ENCODE measurements around the gene MT1A. TPM values are rescaled to one million over a fixed set of nuclear protein-coding genes. Genes with fewer than 3 reads are reported as not detected.
A peak's percentile ranks its signal among the peaks of the same experiment; 100 is the strongest.

The MT1A gene
- total and polyA plus RNA-seq, 2 of the 8 experiments (the other 6 are each of a cell fraction or from before 2014, with no cell fraction given): not detected

- H3K27ac ChIP-seq (ENCODE audit: low read depth, low read length): no peak within 1 kb of the TSS
- H3K4me3 ChIP-seq (ENCODE audit: extremely low read depth in 1 of 4, insufficient read depth in 2 of 4, low read depth in 3 of 4, low read length in 4 of 4): peak within 1 kb of the TSS; percentile 22 to 56 (median 32); a peak in 6 of 8 replicates
- H3K4me2 ChIP-seq (ENCODE audit: insufficient read depth in 1 of 2, low read depth in 2 of 2, low read length in 2 of 2): peak within 1 kb of the TSS; percentile 68 to 72
- no peaks in the 10 kb centered on the region for H3K9me3 ChIP-seq (ENCODE audit: insufficient read depth in 2 of 2, low read depth in 1 of 2, low read length in 1 of 2)
- CTCF ChIA-PET (ENCODE audit: partially characterized antibody): interaction anchor here (1.0 to 3.1 kb wide), 4 partner anchors 14 to 70 kb away, joined by 3 to 12 read pairs (median 4); no protein-coding TSS in a partner anchor
- TF ChIP-seq ASH2L (IDR thresholded peaks at IDR 0.05; ENCODE audit: low read length): peak; percentile 40
- TF ChIP-seq EZH2 (IDR thresholded peaks at IDR 0.05; ENCODE audit: low read depth, low read length, severe bottlenecking): peak; percentile 95
- TF ChIP-seq CREB1 (IDR thresholded peaks at IDR 0.05): no peak
- TF ChIP-seq SUZ12 (IDR thresholded peaks at IDR 0.05; ENCODE audit: low read length): peak; percentile 94
- H2AK5ac ChIP-seq (ENCODE audit: low read depth, low read length): no peak within 1 kb of the TSS
- no peak within 1 kb of the TSS for H4K91ac ChIP-seq (replicated peaks; ENCODE audit: insufficient read length, low read length)
- H3K56ac ChIP-seq (replicated peaks; ENCODE audit: insufficient read length, low read depth, low read length): no peak within 1 kb of the TSS
- no peak within 1 kb of the TSS; the same call in 1 of the 2 replicates for H2BK15ac ChIP-seq (ENCODE audit: low read length)
- H3K23me2 ChIP-seq (ENCODE audit: low read depth, low read length): peaks cover 4% of the 10 kb centered on the region; the same call in 1 of the 2 replicates
- H2BK12ac ChIP-seq (ENCODE audit: low read depth, low read length): no peak within 1 kb of the TSS
- no peak within 1 kb of the TSS for H3K9ac ChIP-seq (replicated peaks in 1 of 4; ENCODE audit: extremely low read depth in 1 of 4, low read depth in 3 of 4, low read length in 3 of 4)
- no peak within 1 kb of the TSS for H2AFZ ChIP-seq (ENCODE audit: low read length)
- H4K5ac ChIP-seq (ENCODE audit: insufficient read length, low read depth, low read length): no peak within 1 kb of the TSS
- H2BK5ac ChIP-seq (ENCODE audit: low read depth, low read length): peak within 1 kb of the TSS; percentile 44; the same call in 1 of the 2 replicates
- no peaks in the 10 kb centered on the region; a peak in 1 of 8 replicates for H3K36me3 ChIP-seq (ENCODE audit: control insufficient read depth in 2 of 4, insufficient read depth in 4 of 4, low read length in 3 of 4)
- FAIRE-seq (no peak), DNase-seq (ENCODE audit: low read depth in 1 of 2, low spot score in 2 of 2) (peak in 1 of 2 experiments; percentile 75)
- peak within 1 kb of the TSS; percentile 62 for H3K18ac ChIP-seq (ENCODE audit: extremely low read depth, low read length)
- H3K14ac ChIP-seq (ENCODE audit: insufficient read length): no peak within 1 kb of the TSS
- H3K23ac ChIP-seq (ENCODE audit: insufficient read length): no peak within 1 kb of the TSS
- peaks cover 0 to 12% (median 5%) of the 10 kb centered on the region in 4 experiments; a peak in 6 of 7 replicates for H3K4me1 ChIP-seq (replicated peaks in 1 of 4; ENCODE audit: control insufficient read depth in 3 of 4, insufficient read depth in 4 of 4, low read length in 3 of 4)
- H3K79me2 ChIP-seq (ENCODE audit: control insufficient read depth in 1 of 2, insufficient read depth in 2 of 2, low read length in 2 of 2): no peaks in the 10 kb centered on the region
- H4K8ac ChIP-seq (ENCODE audit: extremely low read depth, insufficient read depth, low read length): no peak within 1 kb of the TSS
- peaks cover 14 to 28% of the 10 kb centered on the region in 2 experiments for H4K20me1 ChIP-seq (replicated peaks in 1 of 2; ENCODE audit: control insufficient read depth in 1 of 2, insufficient read depth in 2 of 2, low read length in 2 of 2)
- no peak within 1 kb of the TSS for H3K4ac ChIP-seq (replicated peaks; ENCODE audit: insufficient read length, low read depth, low read length)
- peaks cover 87 to 98% (median 96%) of the 10 kb centered on the region in 4 experiments for H3K27me3 ChIP-seq (replicated peaks in 1 of 4; ENCODE audit: control insufficient read depth in 3 of 4, extremely low read depth in 1 of 4, insufficient read depth in 3 of 4, low read length in 3 of 4)
- 1% methylated on average over 39 of the region's 61 CpGs; no CpG with 5 or more reads in 1 of the 2 experiments for WGBS, 2 experiments (ENCODE audit: extremely low coverage in 1 of 2, insufficient coverage in 1 of 2, insufficient read length in 1 of 2, insufficient replicate concordance in 2 of 2, low coverage in 1 of 2, low lambda C conversion rate in 2 of 2, missing lambda C conversion rate in 1 of 2)
- POLR2A ChIA-PET (ENCODE audit: partially characterized antibody): interaction anchor here (0.6 to 2.2 kb wide), 4 partner anchors 10 to 41 kb away, joined by 3 to 8 read pairs (median 4); partner anchors contain the start of genes MT1G and MT1H
- H2BK120ac ChIP-seq (replicated peaks; ENCODE audit: low read depth, low read length): no peak within 1 kb of the TSS
- no peak within 1 kb of the TSS; the same call in 1 of the 2 replicates for H2BK20ac ChIP-seq (ENCODE audit: low read length)
- H3K79me1 ChIP-seq (ENCODE audit: low read depth, low read length): no peaks in the 10 kb centered on the region
Measured at GRCh38 chr16:56632156-56632847, 6.2 kb upstream of the MT1A start, which contains the start of gene MT1M. Gene MT1M (plus strand): TSS chr16:56632659. CDS start chr16:56632732, 73 bp downstream.

All from H1 (cell line).